GM18868 (cell line): ENCODE results near the gene LIME1.
"Not testable (repeated sequence)": the region's sequence is repeated elsewhere in the genome, so short reads cannot be mapped to it uniquely, and the experiment has no call there.

Source experiments
- ATAC-seq: cut with Tn5 transposase; IDR thresholded peaks from one replicate; pipeline ENCODE4 v1.9.1; 2021; ENCODE audit warnings: mild to moderate bottlenecking, moderate library complexity; ENCODE audit not compliant: unreplicated experiment

Gene LIME1

DNA sequence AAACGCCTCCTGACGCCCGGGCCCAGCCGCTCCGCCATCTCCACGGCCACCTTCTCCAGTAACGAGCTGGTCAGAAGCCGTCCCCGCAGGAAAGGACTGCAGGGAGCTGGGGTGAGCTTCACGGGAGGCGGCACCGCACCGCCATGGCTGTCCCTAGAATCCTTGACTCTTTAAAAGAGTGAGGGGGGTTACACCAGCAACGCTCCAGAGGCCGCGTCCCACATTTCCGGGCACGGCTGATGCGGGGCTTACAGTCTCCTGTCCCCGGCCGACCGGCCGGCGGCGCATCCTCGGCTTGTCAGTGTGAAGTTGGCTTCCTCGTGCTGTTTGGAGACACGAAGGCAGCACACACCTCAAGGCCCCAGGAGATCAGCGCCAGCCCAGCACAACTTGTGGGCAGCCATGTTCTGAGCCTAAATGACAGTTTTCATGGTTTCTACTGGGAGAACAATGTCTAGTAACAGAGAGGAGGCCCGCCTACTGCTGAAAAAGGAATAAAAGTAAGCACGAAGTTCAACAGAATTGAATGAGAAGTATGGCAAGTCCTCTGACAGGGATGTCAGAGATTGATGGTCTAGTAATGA is 33.5 kb downstream of the LIME1 start:
- ATAC-seq: no peak

DNA sequence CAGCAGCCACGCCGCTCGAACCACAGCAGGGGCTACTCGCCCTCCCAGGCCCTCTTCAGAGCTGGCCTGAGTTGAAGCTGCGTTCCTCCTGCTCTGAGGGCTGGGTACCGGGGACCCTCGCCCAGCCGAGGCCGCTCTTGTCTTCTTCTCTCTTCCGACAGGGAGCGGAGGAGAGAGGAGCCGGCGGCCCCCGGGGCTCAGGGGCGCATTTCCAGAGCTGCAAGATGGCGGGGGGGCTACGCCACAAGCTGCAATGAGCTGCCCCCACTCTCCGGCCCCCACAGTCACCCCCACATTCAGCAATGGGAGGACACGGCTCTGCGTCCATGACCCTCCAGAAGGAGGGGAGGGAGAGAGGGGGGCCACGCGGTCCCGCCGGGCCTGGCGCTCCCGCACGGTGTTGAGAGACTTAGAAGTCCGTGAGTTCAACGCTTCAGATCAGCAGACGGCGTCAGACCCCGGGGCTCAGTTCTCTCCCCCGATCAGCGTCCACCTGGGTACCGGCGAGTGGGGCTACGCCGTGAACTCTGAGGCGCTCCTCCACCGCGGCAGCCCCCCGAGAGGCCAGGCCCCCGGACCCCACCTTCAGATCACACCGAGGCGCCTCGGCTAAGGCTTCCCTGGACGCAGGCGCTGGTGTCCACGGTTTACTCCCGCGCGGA is 34.7 kb downstream of the LIME1 start:
- no peak for ATAC-seq

DNA sequence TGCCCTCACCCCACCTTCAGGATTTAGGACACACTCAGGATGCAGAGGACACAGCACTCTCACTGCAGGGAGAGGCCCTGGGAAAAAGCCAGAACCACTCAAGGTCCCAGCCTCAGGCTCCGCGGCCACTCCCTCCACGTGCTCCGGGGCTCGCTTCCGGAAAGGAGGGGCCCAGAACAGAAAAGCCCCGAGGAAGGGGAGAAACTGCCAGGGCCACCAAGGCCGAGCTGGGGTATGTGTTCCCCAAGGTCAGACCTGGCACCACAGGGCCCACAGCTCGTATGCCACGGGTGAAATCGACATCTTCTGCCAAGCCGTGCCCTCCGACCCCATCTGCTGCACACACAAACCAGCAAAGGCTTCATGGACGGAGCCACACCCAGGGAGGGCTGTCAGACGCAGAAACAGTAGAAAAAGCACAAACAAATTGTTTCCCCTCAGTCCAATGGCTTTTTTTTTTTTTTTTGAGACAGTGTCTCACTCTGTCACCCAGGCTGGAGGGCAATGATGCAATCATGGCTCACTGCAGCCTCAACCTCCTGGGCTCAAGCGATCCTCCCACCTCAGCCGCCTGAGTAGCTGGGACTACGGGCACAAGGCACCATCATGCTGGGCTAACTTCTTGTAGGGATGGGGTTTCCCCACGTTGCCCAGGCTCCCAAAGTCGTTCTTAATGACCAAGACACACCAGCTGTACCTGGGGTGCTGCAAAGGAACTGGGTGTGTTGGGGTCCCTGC is 36.5 kb downstream of the LIME1 start:
- ATAC-seq: no peak

DNA sequence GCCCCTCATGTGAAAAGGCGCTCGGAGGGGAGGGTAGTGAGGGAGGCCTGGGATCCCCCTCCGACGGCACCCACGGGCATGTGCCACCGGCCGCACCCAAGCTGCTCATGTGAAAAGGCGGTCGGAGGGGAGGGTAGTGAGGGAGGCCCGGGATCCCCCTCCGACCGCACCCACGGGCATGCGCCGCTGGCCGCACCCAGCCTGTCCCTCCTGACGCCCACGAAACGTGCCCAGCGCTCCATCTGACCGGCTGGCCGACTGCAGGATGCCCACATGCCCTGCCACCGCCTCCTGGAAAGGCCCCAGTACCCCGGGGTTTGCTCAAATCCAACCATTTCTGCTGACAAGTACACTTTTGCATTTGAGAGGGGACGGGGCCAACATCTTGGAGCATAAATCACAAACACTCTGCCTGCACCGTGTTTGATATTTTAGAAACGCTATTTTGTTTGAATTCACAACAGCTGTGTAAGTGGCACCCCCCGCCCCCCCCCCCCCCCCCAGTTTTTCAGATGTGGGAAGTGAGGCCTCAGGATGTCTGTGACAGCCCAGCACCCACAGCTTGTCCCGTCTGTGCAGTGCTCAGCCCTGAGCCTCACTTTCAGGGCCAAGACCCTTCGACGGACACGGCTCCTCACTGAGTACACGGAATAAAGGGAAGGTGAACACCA is 37.2 kb downstream of the LIME1 start:
- no peak for ATAC-seq

DNA sequence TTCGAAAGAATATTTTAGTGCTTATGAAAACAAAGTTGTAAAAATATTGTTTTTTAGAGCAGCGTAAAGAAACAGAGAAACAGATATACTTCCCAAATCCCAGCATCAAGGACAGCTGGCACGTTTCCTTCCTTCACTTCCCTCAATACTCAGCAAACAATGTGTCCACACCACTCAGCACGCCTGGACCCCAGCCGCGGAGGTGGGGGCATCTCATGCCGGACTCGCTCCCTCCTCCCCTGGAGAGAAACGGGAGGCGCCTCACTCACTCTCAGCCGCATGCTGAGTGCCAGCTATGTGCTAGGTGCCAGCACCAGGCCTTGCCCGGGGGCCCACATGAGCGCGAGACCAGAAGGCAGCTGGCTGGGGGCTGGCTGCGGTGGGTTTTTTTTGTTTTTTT is 37.8 kb downstream of the LIME1 start:
- ATAC-seq: no peak

DNA sequence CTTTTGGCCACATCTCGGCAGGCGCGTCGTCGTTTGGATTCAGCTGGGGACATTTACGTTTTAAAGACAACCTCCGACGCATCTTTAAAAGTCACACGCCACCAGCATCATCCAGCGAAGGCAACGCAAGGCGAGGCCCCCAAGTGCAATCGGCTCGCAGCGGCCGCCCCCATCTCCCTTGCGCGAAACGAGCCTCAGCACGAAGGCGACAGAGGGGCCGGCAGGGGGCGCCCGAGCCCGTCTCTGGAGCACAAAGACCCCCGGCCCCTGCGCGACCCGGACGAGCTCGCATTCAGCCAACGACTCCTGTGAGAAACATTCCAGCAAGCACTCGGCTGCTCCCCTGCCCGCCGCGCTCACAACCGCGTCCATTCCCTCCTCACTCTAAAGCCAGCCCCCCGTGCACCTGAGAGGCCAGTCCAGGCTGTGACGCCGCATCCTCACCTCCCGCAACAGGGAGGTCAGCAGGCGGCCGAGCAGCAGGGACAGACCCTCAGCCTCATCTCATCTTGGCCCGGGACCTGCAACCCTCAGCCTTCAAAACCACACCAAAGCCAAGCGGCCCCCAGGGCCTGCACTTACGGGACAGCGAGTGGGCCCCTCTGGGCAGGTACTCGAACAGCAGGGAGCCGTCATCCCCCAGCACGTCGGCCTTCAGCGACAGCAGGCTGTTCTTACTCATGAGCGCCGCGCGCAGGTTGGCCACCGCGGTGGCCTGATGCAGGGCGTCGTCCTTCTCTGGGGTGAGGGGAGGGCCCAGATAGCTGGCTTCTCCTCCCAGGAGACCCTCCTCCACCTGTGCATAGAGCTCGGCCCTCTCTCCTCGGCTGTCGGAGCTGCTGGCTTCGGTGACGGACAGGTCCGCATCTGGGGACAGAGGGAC is 38.9 kb downstream of the LIME1 start:
- no peak for ATAC-seq

DNA sequence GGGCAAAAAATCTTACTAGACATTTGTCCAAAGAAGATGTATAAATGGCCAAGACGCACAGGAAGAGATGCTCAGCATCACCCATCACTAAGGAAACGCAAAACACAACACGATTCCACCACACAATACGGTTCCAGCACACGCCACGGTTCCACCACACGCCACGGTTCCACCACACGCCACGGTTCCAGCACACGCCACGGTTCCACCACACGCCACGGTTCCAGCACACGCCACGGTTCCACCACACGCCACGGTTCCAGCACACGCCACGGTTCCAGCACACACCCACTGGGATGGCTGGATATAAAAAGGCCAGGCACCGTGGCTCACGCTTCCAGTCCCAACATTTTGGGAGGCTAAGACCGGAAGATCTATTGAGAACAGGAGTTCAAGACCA is 40.4 kb downstream of the LIME1 start:
- ATAC-seq: not testable (repeated sequence)

DNA sequence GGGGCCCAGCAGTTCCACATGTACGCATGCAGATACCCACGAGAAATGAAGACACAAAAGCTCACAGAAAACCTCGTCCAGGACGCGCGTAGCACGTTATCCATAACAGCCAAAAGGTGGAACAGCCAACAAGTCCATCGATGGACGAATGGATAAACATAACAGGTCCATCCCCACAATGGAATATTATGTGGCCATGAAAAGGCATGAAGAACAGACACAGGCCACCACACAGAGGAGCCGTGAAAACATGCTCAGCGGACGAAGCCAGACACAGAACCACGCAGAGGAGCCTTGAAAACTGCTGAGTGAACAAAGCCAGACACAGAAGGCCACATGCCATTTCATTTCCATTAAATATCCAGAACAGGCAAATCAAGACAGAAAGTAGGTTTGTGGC is 41.1 kb downstream of the LIME1 start:
- ATAC-seq: no peak

DNA sequence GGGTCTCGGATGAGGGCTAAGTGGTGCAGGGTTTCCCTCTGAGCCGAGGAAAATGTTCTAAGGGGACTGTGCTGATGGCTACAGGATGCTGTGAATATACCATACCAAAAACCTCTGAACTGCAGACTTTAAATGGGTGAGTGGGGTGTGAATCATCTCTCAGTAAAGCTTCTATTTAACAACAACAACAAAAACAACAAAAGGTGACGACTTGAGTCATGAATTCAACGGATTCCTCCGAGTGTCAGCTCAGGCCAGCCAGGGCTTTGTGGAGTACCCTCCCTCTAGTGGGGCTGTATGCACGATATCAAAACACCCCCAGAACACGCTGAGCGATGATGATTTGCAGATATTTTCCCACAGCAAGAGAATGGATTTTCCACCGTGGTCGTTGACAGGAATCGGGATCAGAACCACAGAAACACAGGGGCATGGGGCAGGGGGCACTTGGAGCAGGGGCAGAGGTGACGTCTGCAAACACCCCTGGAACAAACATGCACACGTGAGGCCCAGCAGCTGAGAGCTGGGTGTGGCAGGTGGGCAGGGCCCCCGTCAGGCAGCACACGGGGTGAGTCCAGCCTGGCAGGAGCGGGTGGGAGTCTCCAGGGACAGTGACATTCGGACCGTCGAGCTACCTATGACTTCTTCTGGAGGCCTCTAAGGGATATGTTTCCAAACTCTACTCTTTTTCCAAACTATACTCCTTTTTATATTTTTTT is 41.7 kb downstream of the LIME1 start:
- ATAC-seq: no peak

DNA sequence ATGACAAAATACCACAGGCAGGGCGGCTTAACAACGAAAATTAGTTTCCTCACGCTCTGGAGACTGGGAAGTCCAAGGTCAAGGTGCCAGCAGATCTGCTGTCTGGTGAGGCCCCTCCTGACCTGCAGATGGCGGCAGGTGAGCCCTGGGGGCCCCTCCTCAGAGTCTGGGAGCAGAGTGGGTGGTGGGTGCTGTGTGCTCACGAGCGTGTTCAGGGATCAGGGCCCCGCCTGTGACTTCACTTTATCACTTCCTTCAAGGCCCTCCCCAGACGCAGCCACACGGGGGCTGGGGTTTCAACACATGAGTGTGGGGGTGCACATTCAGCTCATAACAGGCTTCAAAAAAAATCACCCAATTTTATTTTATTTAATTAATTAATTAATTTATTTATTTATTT is 42.4 kb downstream of the LIME1 start:
- ATAC-seq: no peak

DNA sequence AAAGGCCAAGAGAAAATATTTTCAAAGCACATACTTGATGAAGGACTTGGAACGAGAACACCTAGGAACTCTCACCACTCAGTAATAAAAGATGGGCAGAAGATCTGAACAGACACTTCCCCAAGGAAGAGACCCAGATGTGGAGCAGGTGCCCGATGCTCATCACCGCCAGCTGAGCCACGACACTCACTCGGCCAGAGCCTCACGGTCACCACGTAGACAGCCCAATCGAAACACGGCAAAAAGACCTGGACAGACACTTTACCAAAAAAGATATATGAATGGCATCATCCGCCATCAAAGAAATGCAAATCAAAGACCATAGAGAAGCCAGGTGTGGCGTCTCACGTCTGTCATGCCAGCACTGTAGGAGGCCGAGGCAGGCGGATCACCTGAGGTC is 44.7 kb downstream of the LIME1 start:
- ATAC-seq: no peak

DNA sequence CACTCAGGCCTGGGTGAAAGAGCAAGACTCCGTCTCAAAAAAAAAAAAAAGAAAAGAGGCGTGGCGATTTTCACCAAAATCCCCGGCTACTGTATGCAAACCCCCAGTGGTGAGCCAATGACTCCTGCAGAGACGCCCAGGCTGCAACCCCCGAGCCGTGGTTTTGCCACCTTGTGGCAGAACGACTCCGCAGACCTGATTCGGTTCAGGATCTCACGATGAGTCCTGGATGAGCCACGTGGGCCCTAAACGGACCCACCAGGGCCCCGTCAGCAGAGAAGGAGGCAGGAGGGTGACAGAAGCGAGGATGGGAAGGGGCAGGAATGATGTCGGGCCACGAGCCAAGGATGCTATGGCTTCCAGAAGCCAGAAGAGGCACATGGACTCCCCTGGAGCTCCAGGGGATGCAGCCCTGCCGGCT is 45.6 kb downstream of the LIME1 start:
- no peak for ATAC-seq

DNA sequence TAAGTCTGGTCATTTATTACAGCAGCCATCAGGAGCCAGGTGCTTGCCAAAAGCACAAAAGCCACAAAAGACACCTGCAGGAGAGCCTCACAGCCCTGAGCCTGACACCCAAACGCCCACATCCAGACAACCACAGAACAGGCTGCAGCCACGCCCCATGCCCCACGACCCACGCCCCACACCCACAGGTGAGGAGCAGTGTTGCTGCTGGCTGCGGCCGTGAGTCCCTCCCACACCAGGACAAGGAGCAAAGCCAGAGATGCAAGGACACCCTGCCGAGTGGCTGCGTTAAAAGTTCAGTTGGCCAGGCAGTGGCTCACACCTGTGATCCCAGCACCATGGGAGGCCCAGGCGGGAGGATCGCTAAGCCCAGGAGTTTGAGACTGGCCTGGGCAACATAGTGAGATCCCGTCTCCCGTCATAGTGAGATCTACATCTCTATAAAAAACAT is 46.1 kb downstream of the LIME1 start:
- ATAC-seq: no peak

DNA sequence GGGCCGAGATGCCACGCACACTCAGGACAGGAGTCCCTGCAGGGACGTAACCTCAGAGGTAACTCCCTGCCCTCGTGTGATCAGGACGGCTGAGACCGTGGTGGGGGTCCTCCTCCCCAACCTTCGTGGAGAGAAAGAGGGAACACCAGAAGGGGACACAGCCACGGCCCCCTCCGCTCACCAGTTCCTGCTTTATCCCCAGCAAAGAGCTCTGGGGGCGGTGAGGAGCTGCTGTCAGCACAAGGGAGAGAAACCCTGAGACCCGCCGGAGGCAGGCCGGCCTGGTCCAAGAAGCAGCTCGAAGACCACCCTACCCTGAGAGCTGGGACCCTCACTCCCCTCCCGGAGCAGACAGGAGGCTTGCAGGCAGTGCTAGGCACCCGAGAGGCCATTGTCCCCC is 47.5 kb downstream of the LIME1 start:
- ATAC-seq: no peak

DNA sequence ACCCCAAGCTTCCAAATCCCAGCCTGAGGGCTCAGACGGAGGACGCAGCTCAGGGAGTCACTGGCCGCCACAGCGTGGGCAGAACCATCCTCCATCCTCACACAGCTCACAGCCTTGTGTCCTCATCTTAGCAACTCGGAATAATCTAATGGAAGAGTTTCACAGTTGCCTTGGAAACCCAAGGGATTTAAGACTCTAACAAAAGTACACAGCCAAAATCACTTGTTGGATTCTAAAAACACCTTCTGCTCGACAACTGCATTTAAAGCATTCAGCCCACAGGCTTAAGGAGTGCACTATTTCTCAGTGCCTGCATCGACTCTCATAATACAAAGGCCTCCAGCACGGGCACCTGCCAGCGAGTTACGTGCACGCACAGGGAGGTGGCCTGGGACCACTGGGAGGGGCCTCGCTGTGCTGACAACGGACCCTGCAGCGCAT is 49.2 kb downstream of the LIME1 start:
- no peak for ATAC-seq

DNA sequence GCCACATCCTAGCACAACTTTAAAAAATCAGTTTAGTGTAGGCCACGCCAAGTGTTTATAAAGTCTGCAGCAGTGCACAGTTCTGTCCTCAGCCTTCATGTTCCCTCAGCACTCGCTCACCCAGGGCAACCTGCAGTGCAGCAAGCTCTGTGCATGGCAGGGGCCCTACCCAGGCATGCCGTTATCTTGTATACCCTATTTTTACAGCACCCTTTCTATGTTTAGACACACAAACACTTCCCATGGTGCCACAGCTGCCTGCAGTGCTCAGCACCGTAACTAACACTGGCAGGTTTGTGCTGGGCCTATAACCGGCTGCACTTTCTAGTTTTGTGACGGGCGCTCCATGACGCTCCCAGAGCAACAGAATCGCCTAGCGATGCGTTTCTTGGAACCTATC is 50.8 kb downstream of the LIME1 start:
- no peak for ATAC-seq

DNA sequence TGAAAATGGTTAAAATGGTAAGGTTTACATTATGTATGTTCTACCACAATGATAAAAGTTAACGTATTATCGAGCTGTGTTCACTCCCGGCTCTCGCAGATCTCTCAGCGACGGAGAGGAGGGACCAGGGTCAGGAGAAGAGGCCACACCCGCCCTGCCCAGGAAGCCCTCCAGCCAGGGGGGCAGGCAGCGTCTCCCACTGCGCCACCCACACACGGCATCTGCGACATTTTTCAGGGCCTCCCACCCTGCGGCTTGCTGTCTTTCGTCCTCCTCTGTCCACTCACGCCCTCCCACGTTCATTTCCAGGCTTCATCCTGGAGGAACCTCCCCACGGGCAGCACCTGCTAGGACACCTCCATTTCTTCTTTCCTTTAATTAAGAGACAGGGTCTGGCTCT is 51.3 kb downstream of the LIME1 start:
- ATAC-seq: no peak
